Activated CD4-positive, alpha-beta T cell treated with anti-CD3 and anti-CD28 coated beads, Interleukin-2, Interleukin-6, amounts not matched to agents 100 ng/mL and 50 ng/mL, durations not matched to agents 16 hours and 8 hours (primary cell): ENCODE results near the gene EIF5AL1.
"Not testable (repeated sequence)": the region's sequence is repeated elsewhere in the genome, so short reads cannot be mapped to it uniquely, and the experiment has no call there.

Experiments used
- DNase-seq: peaks from one replicate; pipeline ENCODE4 v3.0.0-alpha.2; 2020

Gene EIF5AL1

DNA sequence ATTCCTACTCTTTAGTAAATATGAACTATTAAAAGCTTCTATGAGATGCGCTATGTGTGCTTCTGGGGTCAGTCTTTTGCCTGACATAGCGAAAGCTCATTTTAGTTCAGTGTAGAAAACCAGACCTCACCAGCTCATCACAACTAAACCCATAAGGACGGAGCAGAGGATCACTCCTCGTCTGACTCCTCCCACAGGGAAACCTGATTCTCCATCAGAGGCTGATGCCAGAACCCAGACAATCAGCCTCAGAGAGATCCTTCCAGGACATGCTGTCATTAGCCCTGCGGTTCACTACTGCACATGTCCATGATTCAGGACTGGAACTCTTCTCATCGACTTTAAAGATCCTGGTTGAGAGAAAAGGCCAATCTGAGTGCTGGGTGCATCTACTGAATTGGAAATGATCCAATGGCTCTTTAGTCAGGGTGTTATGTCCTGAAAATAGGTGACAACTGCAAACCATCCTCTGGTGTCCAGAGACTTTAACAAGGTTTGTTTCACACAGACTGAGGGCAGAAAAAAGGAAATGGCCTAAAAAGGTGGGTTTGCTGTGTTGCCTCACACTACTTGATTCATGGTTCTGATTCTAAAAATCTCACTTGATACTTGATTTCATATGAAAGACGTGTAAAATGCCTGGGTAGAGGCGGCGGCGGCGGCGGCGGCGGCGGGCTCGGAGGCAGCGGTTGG lies at the start of gene EIF5AL1:
Gene EIF5AL1 (plus strand): TSS at position 643 of the 693 bp plus-strand sequence. CDS start 117 bp downstream, outside the sequence.
- DNase-seq: not testable (repeated sequence)

DNA sequence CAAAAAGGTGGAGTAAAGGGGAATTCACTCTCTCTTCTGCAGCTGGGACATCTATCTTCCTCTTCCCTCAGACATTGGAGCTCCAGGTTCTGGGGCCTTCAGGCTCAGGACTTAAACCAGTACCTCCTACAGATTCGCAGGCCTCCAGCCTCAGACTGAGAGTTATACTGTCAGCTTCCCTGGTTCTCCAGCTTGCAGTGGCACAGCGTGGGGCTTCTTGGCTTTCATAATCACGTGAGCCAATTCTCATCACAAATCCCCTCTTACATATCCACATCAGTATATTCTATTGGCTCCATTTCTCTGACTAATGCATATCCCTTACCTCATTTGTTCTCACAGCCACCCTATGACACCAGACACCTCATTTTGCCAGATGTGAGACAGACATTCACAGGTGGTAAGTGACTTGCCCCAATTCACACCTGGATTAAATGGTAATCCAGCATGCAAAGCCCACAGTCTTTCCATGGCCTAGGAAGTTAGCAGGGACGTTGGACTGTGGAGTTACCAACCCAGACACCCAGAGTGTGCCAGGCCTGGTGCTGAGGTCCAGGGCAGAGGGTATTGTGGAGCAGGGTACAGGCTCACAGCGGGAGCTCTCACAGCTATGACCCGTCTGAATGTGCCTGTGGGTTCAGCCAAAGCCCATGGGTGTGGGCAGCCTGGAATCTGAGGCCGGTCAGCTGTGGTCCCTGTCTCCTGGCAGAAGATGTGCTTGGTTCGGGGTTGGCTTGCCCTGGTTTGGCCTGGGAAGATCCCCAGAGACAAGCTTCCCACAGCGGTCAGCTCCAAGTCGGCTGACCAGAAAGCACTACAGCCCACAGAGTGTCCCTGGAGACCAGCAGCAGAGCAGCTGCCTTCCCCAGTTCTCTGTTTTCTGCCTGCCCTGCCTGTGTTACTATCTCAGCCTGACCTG lies 48.5 kb upstream of the EIF5AL1 start:
- DNase-seq: no peak

DNA sequence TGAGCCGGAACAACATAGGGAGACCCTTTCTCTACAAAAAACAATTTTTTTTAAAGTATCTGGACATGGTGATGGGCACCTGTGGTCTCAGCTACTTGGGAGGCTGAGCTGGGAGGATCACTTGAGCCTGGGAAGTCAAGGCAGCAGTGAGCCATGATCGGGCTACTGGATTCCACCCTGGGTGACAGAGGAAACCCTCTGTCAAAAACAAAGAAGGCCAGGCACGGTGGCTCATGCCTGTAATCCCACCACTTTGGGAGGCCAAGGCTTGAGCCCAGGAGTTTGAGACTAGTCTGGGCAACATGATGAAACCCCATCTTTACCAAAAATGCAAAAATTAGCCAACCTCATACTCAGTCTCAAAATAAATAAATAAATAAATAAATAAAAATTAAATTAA lies 47.0 kb upstream of the EIF5AL1 start:
- no peak for DNase-seq

DNA sequence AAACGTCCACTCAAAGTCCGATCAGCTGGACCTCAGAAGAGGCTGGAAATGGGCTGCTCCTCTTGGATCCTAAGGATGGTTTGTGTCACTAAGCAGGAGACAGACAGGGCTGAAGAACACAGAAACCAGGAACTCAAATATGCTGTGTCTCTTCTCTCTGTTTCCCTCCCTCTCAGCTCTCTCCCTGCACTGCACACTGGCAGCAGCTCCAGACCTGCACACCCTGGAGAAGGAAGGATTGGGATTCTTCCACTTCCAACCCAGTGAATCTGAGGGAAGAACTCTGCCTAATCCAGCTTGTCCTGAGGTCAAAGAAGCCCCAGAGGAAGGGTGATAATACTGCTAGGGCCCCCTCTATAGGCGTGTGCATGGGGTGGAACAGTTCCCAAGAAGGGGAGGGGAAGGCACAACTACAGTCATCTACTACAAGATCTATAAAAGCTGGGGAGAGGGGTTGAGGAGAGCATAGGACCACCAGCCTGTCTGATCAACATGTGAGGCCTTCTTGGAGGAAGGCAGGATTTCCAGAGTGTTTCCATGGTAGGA lies 44.2 kb upstream of the EIF5AL1 start:
- no peak for DNase-seq

DNA sequence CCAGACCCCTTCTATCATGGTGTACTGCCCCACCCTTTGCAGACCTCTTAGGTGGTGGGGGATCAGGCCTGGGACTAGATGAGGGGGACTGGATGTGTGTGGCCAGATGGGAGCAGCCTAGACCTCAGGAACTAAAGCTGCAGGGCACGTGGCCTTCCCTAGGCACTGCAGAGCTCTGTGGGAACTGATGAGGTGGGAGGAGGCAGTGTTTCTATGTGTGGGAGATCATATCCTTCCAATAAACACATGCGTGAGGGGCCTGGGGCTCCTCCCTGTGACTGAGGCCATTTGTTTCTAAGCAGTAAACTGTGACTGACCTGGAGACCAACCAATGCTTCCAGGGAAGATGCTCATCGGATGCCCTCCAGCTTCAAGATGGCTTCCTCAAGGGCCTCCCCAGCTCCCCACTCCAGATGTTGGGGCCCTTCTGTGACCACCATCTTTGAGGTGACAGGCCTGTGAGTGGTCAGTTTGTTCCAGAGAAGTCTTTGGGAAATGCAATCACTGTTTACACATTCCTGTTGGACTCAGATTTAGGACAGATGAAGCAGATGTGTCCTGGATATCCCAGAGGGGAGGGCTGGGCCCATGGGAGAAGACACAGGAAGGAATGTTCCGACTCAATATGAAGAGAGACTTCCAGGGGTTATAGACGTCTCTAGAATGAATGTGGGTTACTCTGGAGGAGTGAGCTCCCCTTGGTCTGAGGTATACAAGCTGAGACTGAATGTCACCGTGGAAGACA lies 43.3 kb upstream of the EIF5AL1 start:
- DNase-seq: no peak

DNA sequence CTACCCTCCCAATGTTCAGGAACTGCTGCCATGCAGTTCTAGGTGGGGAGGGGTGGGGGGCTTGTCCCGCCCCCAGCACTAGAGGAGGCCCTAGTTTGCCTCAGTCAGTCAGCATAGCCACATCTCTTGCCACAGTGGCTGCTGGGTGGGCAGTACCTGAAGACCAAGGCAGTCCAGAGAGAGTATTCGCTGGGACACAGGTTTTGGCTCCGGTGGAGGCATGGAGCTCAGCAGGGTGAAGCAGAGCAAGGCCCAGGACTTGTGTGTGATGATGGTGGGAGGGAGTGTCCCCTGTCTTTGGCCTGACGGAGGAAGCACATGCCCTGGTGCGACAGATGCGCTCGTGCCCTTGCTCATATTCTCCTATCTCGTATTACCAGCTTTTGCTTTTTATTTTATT lies 42.2 kb upstream of the EIF5AL1 start:
- DNase-seq: no peak

DNA sequence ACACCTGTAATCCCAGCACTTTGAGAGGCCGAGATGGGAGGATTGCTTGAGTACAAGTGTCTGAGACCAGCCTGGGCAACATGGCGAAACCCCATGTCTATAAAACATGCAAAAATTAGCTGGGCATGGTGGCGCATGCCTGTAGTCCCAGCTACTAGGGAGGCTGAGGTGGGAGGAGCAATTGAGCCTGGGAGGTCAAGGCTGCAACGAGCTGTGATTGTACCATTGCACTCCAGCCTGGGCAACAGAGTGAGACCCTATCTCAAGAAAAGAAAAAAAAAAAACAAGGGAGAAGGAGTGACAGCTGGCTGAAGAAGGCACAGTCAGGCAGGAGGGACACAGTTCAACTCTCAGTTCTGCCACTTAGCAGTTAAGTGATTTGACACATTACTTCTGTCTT lies 40.6 kb upstream of the EIF5AL1 start:
- no peak for DNase-seq

DNA sequence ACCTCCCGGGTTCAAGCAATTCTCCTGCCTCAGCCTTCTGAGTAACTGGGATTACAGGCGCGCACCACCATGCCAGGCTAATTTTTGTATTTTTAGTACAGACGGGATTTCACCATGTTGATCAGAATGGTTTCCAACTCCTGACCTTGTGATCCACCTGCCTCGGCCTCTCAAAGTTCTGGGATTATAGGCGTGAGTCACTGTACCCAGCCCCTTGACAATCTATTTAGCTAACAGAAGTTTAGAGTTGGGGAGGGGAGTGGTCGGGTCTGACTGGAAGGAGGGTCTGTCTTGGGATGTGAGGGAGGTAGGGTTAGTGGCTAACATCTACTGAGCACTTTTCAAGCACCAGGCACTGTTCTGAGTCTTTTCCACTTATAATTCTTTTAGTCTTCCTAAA lies 39.9 kb upstream of the EIF5AL1 start:
- DNase-seq: no peak

DNA sequence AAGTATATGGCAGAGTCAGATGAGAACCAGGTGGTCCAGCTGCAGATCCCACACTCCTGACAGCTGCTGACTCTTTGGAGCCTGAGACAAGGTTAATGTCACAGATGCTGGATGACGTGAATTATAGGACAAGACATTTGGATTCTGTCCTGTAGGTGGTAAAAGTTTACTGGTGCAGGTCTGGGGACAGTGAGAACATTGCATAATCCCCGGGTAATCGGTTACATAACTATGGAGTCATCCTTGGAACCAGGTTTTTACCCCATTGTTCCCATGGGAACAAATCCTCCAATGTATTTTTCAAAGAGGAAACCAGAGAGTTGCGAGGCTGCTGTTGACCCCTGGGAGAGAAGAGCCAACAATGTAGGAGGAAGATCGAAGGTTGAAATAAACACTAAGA lies 39.4 kb upstream of the EIF5AL1 start:
- no peak for DNase-seq

DNA sequence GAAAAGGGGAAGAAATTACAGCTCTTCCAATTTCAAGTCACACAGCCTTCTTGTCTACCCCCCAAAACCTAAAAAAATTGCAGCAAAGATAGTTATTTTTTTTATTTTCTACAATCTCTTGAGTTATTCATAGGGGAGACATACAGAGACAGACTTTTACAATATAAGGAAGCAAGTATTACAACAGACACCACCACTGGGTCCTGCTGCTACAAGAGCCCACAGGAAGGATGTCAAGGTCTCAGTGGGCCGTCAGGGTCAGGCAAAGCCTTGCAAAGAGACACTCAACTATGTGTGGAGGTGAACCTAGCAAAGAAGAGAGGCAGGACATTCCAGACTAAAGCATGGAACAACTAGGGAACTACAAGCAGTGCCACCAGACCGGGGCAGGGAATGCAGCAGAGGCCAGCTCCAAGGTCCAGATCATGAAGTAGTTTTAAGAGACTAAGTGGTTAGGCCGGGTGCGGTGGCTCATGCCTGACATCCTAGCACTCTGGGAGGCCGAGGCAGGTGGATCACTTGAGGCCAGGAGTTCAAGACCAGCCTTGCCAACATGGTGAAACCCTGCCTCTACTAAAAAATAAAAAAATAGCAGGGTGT lies 38.7 kb upstream of the EIF5AL1 start:
- DNase-seq: no peak

DNA sequence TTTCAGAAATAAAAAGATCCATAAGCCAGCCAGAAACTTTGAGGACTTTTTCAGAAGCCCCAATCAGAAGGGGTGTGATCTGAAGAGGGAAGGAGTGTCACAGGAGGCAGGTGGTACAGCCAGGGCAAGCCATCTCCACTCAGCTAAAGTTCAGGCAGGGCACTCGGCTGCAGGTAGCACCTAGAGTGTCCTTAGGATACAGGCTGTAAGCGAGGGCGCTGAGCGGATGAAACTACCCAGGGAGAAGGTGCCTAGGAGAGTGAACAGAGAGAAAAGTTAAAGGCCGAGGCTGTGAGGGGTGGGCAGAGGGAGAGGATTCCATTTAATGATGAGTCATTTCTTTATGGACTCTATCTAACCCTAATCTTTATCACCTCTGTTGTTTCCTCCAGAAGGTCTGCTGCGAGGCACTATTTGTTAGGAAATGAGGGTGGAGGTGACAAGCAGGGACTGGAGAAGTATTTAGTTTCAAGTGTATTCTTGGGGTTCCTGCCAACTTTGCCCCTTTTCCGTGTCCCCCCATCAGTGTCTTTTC lies 37.1 kb upstream of the EIF5AL1 start:
- DNase-seq: no peak

DNA sequence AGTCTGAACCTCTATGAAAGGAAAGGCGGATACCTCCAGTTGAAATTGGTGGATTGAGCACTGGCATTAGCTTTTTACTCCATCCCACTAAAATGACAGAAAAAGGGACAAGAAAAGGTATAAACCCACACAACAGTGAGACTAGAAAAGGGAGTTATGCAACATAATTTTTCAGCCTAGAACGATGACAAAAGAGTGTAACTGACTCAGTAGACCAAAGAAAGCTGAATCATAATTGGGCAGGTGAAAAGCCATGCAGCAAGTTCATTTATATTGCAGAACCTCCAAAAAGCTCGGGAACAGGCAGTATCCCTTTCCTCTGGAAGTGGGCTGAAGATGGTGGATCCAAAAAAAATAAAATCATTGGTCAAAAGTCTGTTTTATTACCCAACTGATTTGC lies 36.5 kb upstream of the EIF5AL1 start:
- DNase-seq: no peak

DNA sequence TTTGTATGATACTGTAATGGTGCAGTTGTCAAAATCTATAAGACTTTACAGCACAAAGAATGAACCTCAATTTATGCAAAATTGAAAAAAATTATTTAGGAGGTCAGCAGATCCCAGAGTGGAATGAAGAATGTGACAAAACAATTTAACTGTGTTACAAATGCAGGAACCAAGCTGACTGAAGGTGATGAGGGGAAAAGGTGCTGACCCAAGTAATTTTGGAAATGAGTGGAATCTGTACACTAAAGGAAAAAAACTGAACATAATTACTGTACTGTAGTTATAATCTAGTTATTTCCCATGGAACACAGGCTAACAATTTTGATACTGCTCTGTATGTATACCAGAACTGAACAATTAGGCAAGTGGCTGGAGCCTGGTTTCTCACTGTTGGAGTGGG lies 35.7 kb upstream of the EIF5AL1 start:
- DNase-seq: no peak

DNA sequence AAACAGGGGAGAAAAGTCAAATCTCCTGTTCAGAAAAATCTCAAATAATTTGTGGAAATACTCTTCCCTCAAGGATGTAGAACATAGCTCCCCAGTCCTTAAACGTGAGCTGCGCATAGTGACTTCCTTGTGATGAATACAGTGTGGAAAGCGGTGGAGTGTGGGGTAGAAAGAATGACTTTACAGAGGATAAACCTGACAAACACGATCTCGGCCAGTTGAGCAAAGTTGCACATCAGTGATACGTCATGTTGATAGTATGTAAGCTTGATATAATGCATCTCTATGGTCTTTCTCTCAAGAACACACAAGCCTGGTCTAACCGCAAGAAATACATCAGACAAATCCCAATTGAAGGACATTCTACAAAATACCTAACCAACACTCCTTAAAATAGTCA lies 34.9 kb upstream of the EIF5AL1 start:
- no peak for DNase-seq

DNA sequence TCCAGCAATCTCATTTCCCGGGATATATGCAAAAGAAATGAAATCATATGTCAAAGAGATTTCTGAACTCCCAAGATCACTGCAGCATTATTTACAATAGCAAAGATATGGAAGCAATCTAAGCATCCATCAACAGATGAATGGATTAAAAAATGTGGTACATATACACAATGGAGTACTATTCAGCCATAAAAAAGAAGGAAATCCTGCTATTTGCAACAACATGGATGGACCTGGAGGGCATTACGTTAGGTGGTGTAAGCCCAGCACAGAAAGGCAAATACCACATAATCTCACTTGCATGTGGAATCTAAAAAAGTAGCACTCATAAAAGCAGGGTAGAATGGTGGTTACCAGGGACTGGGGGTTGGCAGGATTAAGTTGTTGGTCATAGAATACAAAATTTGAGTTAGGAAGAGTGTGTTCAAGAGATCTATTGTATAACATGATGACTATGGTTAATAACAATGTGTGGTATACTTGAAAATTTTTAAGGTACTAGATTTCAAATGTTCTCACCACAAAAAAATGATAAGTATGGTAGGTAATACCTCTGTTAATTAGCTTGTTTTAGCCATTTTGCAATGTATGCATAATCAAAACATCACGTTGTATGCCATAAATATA lies 32.9 kb upstream of the EIF5AL1 start:
- no peak for DNase-seq

DNA sequence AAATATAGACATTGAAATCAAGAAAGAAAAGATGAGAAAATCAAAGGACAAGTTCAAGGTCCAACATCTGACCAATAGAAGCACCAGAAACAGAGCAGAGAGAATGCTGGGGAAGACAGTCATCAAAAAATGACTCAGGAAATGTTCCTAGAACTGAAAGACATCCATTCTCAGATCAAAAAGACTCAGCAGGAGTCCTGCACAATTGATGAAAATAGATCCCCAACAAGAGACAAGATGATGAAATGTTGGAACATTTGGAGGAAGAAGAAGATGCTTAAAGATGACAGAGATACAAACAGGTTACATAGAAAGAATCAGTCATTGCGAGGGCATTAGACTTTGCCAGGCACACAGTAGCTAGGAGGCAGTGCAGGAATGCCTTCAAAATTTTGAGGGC lies 30.0 kb upstream of the EIF5AL1 start:
- DNase-seq: no peak

DNA sequence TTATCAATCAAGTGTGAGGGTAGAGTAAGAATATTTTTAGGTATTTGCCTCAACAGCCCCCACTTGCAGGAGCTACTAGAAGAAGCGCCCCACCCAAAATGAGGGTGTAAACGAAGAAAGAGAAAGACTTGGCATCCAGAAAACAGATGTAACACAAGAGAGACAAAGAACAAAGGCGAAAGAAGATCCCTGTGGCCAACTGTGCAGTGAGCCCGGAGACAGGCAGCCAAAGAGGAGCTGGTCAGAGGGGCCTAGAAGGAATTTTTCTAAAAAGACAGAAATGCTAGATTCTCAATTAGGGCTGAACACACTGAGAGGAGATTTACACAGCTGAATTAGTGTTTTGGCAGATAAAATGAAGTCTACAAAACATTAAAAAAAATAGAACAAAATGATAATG lies 29.6 kb upstream of the EIF5AL1 start:
- no peak for DNase-seq

DNA sequence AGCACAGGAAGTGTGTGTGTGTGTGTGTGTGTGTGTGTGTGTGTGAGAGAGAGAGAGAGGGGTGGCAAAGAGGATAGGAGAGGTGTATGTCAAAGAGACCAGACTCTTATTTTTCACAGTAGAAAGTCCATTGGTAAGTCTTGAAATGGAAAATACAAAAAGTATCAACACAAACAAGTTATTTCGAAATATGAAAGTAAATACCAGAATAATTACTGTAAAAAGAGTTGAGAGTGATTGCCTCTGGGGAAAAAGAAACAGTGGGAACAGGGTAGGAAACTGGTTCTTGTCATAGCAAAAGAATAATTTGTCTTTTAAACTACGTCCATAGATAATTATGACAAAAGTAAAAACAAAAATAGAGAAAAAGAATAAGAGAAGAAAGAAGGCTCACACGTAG lies 29.0 kb upstream of the EIF5AL1 start:
- DNase-seq: no peak

DNA sequence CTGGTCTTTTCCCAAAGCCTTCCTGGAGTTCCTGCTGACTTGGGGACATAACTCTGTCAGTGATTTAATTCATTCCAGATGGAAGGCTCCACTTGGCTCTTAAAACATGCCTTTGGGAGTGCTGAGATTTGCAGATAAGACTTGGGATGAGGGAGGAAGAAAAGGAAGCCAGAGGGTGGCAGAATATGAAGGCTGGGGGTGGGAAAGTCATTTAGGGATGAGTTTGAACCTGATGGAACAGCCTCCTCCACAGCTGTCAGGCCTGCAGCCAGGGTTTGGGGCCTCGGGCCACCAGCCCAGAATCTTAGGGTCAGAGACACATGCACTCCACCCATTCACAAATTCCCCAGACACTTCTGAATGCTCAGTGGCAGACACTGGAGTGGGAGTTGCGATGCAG lies 28.4 kb upstream of the EIF5AL1 start:
- DNase-seq: no peak

DNA sequence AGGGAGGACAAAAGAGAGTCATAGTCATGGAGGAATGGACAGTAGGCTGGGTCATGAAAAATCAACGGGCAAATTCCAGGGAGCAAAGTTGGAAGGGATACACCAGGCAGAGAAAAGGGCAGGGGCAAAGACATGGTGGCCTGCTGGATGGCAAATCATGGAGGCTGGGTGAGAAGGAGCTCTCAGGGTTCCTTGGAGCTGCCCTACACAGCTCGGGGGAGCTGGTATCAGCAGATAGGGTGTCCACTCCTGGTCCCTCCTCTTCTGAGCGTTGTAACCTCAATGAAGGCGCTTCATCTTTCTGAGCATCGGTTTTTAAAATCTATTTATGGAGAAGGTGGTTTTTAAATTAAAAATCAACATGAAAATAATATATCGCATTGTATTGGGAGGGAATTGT lies 27.9 kb upstream of the EIF5AL1 start:
- no peak for DNase-seq

DNA sequence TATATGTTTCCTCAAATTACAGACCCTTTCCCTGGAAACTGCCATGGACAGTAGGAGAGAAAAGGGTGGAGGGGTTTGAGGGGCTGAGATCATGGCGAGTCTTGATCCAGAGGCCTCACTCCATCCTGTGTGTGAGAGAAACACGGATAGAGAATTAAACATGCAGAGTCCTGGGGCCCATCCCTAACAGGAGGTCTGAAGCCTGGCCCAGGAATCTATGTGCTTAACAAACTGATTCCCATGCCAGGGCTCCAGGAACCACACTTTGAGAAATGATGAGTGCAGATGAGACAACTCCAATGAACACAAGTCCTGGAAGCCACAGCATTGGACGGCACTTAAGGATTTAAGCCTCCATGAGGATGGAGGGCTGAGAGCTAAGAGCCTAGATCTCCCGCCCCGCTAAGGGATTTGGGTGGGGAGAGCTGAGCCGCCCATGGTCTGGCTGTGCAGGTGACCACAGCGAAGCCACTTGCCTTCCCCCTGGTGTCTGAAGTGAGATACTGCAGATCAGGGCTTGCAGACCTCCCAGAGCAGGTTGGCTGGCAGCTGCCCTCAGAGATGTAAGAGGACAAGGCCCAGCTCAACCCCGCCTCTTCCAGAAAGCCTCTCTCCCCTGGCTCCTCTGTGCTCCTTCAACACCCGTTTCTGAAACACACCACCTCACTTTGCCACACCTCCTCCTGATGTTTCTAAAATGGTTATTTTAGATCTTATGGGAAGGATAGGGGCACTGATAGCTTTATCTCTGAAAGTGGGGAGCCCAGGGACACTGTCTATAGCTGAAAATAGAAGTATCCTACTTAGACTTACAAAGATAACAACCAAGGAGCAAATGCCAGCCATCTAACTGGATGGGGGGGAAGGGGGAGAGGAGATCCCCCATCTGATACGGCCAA lies 24.8 kb upstream of the EIF5AL1 start:
- peak; percentile 59 for DNase-seq
